WERI-Rb-1 (cell line): ENCODE measurements around the gene RBM26.

Experiments
- DNase-seq: peaks from one replicate; pipeline ENCODE4 v3.0.0-alpha.2; 2020
- H3K27ac ChIP-seq: fragments of 250-450 bp; sonication (Bioruptor Pico); 2 replicates; pipeline ENCODE4 v1.5.1; 2020; ENCODE audit warnings: mild to moderate bottlenecking, moderate library complexity
- H3K27me3 ChIP-seq: fragments of 250-450 bp; sonication (Bioruptor Pico); 2 replicates; pipeline ENCODE4 v1.5.1; 2021; ENCODE audit warnings: mild to moderate bottlenecking, low read depth, moderate library complexity; ENCODE audit not compliant: insufficient read depth, severe bottlenecking
- H3K36me3 ChIP-seq: fragments of 250-450 bp; sonication (Bioruptor Pico); 2 replicates; pipeline ENCODE4 v1.5.1; 2020; ENCODE audit warnings: mild to moderate bottlenecking, moderate library complexity
- H3K4me3 ChIP-seq: 2 replicates; pipeline ENCODE4 v1.5.1; 2011; ENCODE audit warnings: low read depth, mild to moderate bottlenecking, control low read depth, low read length
- H3K9me3 ChIP-seq: fragments of 250-450 bp; sonication (Bioruptor Pico); 2 replicates; pipeline ENCODE4 v1.5.1; 2021; ENCODE audit warnings: mild to moderate bottlenecking, moderate library complexity; ENCODE audit not compliant: severe bottlenecking
- TF ChIP-seq, protein P1 (sequence below): IDR thresholded peaks from 2 replicates; pipeline ENCODE4 v1.5.1; 2011; ENCODE audit warnings: low read depth, mild to moderate bottlenecking, control low read depth, inconsistent platforms, low read length

The RBM26 gene

DNA sequence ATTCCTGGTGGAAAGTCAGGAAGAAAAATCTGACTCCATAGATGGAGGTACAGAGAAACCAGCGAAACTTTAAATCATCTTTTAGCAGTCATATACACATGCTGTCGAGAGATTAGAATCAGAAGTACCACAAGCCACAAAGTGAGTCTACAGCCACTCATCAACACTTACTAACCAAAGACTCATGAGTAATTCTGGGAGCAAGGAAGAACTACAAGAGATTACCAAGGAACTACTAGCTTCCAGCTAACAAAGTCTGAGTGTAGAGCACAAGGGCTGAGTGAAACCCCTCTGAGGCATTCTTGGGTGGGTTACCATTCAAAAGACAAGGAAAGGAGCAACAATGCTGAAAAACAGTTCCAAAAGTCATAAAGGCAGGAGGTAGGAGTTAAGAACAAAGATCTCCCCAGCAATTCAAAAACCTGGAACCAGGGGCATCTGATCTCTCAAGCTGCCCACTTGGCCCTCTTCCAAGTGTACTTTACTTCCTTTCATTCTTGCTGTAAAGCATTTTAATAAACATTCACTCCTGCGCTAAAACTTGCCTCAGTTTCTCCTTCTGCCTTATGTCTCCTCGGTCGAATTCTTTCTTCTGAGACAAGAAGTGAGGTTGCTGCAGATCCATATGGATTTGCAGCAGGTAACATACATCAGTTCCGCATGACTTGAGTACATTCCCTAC is 13.0 kb downstream of the RBM26 start:
- H3K27ac ChIP-seq, result no peak overlapping the region
- no peaks in the 10 kb centered on the region; the same call in 1 of the 2 replicates for H3K36me3 ChIP-seq
- TF ChIP-seq, protein P1, sequence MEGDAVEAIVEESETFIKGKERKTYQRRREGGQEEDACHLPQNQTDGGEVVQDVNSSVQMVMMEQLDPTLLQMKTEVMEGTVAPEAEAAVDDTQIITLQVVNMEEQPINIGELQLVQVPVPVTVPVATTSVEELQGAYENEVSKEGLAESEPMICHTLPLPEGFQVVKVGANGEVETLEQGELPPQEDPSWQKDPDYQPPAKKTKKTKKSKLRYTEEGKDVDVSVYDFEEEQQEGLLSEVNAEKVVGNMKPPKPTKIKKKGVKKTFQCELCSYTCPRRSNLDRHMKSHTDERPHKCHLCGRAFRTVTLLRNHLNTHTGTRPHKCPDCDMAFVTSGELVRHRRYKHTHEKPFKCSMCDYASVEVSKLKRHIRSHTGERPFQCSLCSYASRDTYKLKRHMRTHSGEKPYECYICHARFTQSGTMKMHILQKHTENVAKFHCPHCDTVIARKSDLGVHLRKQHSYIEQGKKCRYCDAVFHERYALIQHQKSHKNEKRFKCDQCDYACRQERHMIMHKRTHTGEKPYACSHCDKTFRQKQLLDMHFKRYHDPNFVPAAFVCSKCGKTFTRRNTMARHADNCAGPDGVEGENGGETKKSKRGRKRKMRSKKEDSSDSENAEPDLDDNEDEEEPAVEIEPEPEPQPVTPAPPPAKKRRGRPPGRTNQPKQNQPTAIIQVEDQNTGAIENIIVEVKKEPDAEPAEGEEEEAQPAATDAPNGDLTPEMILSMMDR, result no peak
- H3K27me3 ChIP-seq, result no peaks in the 10 kb centered on the region
- no peak for DNase-seq
- no peaks in the 10 kb centered on the region for H3K9me3 ChIP-seq
- no peak overlapping the region for H3K4me3 ChIP-seq

DNA sequence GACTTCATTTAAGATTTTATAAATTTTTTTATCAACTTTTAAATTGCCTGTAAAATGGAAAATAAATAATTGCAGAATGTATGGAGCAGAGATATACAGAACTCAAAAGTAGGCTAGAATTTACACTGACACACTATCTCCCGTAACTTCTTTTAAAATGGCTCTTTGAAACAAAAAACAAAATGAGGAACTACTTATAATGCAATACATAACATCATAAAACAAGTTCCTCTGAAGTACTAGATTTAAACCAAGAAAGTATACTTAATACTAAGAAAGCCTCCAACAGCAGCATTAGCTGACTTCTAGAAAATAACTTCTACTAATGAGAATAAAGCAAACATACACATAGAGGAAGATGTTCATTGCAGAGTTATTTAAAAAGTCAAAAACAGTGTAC is 17.0 kb downstream of the RBM26 start:
- Histone ChIP-seq H3K27ac (no peak overlapping the region), H3K9me3 (no peaks in the 10 kb centered on the region), H3K27me3 (no peaks in the 10 kb centered on the region), H3K36me3 (no peaks in the 10 kb centered on the region), H3K4me3 (no peak overlapping the region)
- TF ChIP-seq, protein P1, result no peak
- no peak for DNase-seq

DNA sequence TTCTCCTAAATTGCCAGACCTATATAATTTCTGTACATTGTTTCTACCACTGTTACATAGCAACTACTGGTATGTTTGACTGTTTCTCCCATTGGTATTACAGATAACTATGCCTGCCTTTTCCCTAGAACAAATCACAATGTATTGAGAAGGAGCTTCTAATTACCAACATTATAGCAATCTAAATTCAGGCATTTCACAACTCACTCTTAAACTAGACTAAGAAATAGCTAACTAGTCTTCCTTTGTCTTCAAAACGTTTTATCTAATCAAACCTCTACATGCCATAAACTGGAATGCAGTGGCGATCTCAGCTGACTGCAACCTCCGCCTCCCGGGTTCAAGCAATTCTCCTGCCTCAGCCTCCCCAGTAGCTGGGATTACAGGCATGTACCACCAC is 18.2 kb downstream of the RBM26 start:
- no peaks in the 10 kb centered on the region for H3K27me3 ChIP-seq
- TF ChIP-seq, protein P1, result no peak
- H3K36me3 ChIP-seq, result no peaks in the 10 kb centered on the region
- no peaks in the 10 kb centered on the region for H3K9me3 ChIP-seq
- DNase-seq, result no peak
- H3K4me3 ChIP-seq, result no peak overlapping the region
- no peak overlapping the region for H3K27ac ChIP-seq

DNA sequence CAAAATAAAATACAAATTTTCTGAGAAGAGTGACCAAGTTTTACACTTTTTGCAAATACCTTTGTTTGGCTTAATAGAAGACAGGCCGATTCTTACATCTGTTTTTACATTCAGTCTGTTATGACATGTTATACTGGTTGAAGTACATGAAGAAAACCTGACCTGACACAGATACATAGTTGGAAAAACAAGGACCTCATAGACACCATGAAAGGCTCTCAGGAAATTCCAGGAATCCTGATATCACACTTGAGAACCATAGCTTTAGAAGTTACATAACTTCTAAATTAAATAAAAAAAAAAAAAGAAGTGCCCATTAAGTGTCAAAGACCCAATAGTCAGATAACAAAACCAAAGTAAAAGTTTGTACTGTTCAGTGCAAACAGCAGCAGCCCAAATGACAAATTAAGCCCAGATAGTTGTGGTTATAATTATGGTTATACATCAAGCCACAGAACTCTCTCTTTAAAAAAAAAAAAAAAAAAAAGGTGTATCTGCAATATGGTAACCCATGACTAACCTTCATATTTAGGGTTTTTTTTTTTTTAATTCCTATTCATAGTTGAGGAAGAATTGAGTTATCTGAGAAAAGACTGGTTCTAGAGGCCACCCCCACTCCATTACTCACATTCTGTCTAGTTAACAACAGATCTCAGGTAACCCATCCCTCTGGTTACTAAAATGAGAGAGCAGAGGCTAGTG is 19.8 kb downstream of the RBM26 start:
- Histone ChIP-seq H3K36me3 (no peaks in the 10 kb centered on the region), H3K27ac (no peak overlapping the region), H3K4me3 (no peak overlapping the region), H3K27me3 (no peaks in the 10 kb centered on the region), H3K9me3 (no peaks in the 10 kb centered on the region)
- no peak for DNase-seq
- TF ChIP-seq, protein P1, result no peak

DNA sequence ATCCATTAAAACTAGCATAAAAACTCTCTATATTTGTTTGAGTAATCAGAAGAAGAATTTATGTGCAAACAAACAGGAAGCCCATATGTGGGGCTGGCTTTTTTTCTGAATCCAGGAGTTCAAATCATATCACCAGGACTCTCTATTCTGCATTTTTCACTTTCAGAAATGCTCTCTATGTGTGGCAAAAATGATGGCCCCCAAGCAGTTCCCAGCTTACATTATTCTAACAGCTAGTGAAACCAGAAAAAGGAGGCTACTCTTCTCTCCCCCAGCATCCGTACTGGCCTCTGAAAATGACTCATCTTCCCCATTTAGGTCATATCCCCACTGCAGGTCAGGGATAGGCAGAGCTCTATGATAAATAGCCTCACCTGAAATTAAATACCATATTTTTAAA is 20.4 kb downstream of the RBM26 start:
- TF ChIP-seq, protein P1, result no peak
- H3K27me3 ChIP-seq, result no peaks in the 10 kb centered on the region
- H3K4me3 ChIP-seq, result no peak overlapping the region
- no peak overlapping the region for H3K27ac ChIP-seq
- H3K9me3 ChIP-seq, result no peaks in the 10 kb centered on the region
- DNase-seq, result no peak
- H3K36me3 ChIP-seq, result no peaks in the 10 kb centered on the region
